GM12878 (cell line): Measurements from ENCODE around the gene ZNF2. TPM values are rescaled to one million over a fixed set of nuclear protein-coding genes. Genes with fewer than 3 reads are reported as not detected.

Experiments
- HDAC6 ChIP-seq: fragments of 200-600 bp; sonication (generic); IDR thresholded peaks from one replicate; pipeline ENCODE4 v1.8.0; 2017; ENCODE audit warnings: antibody characterized with exemption; ENCODE audit not compliant: unreplicated experiment
- polyA plus RNA-seq, 11 experiments: library from polyadenylated mRNA; depleted of rRNA in 4 of 11; unstranded in 6 of 11; stranded (reverse) in 5 of 11; fragments of >200 nt; fragmentation: Nextera tagmentation in 4 of 11; fragmentation: Illumina TruSeq in 1 of 11; extraction: Ambion mirVana in 4 of 11; extraction: Trizol in 1 of 11; gene quantifications; 1 replicate in 1 of 11; 2 replicates in 10 of 11; pipeline versions ENCODE4 v1.2.1 to v1.2.3, GENCODE V29; 2011 to 2016; ENCODE audit warnings: inconsistent platforms in 2 of 11, missing spikeins in 2 of 11, low read depth in 1 of 11
- total RNA-seq, 4 experiments: library from RNA; depleted of rRNA in 3 of 4; stranded (reverse); fragments of >200 nt in 3 of 4; fragmentation: Illumina TruSeq in 1 of 4; extraction: Trizol in 1 of 4; gene quantifications; 2 replicates each; pipeline versions ENCODE4 v1.2.1 to v1.2.3, GENCODE V29; 2013 to 2021
- TF ChIP-seq, protein P1 (sequence below): fragments of 450-650 bp; conservative IDR thresholded peaks from 2 replicates; pipeline ENCODE4 v1.6.1; 2017; ENCODE audit warnings: mild to moderate bottlenecking, moderate library complexity
- TF ChIP-seq, protein P2 (sequence below): IDR thresholded peaks from 2 replicates; pipeline ENCODE4 v1.6.1; 2012; ENCODE audit warnings: mild to moderate bottlenecking, low read depth, low read length

The ZNF2 gene
- total and polyA plus RNA-seq, 10 of the 15 experiments (the other 5 are each of a cell fraction or from before 2014, with no cell fraction given): 2.4 to 5.1 (median 3.5) TPM

DNA sequence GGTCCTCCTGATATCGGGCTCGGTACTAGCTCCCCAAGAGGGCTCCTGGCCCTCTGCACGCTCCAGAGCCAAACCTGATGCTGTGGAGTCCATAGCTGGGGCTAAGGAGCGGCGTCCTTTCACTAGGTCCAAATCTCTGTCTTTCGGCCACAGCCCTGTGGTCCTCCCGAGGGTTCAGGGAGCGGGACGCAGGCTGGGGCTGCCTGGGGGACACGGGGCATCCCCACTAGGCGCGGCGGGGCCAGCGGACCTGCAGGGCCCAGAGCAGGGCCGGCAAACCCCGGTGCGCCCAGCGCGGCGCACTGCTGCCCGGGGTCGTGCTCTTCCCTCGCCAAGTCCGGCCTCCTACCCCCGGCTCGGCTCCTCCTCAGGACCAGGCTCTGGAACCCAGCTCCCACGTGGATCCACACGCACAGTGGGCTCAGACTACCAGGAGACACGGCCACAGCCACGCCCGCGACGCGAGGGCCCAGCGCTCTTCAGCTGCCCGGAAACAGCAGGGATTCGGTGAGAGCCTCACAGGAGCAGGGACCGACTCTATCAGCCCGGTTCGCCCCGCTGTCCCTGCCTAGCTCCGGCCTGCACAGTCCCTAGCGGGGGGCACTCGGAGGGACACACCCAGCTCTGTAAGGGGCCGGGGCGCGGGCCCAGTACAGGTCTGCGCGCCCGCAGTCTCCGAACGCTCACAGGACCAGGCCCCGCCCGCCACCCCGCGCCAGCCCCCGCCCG, 6.6 kb upstream of the ZNF2 start (continued):
- TF ChIP-seq, protein P1, sequence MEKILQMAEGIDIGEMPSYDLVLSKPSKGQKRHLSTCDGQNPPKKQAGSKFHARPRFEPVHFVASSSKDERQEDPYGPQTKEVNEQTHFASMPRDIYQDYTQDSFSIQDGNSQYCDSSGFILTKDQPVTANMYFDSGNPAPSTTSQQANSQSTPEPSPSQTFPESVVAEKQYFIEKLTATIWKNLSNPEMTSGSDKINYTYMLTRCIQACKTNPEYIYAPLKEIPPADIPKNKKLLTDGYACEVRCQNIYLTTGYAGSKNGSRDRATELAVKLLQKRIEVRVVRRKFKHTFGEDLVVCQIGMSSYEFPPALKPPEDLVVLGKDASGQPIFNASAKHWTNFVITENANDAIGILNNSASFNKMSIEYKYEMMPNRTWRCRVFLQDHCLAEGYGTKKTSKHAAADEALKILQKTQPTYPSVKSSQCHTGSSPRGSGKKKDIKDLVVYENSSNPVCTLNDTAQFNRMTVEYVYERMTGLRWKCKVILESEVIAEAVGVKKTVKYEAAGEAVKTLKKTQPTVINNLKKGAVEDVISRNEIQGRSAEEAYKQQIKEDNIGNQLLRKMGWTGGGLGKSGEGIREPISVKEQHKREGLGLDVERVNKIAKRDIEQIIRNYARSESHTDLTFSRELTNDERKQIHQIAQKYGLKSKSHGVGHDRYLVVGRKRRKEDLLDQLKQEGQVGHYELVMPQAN: 0 out of 2 replicates have a peak, but pooled peaks have one; percentile 37
- peak; percentile 44 for TF ChIP-seq HDAC6
- TF ChIP-seq, protein P2, sequence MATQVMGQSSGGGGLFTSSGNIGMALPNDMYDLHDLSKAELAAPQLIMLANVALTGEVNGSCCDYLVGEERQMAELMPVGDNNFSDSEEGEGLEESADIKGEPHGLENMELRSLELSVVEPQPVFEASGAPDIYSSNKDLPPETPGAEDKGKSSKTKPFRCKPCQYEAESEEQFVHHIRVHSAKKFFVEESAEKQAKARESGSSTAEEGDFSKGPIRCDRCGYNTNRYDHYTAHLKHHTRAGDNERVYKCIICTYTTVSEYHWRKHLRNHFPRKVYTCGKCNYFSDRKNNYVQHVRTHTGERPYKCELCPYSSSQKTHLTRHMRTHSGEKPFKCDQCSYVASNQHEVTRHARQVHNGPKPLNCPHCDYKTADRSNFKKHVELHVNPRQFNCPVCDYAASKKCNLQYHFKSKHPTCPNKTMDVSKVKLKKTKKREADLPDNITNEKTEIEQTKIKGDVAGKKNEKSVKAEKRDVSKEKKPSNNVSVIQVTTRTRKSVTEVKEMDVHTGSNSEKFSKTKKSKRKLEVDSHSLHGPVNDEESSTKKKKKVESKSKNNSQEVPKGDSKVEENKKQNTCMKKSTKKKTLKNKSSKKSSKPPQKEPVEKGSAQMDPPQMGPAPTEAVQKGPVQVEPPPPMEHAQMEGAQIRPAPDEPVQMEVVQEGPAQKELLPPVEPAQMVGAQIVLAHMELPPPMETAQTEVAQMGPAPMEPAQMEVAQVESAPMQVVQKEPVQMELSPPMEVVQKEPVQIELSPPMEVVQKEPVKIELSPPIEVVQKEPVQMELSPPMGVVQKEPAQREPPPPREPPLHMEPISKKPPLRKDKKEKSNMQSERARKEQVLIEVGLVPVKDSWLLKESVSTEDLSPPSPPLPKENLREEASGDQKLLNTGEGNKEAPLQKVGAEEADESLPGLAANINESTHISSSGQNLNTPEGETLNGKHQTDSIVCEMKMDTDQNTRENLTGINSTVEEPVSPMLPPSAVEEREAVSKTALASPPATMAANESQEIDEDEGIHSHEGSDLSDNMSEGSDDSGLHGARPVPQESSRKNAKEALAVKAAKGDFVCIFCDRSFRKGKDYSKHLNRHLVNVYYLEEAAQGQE: no peak
